HepG2 (cell line): Measurements from ENCODE around the gene RPL23. TPM values are rescaled to one million over a fixed set of nuclear protein-coding genes. Genes with fewer than 3 reads are reported as not detected.

ENCODE experiments used
- ETV5 ChIP-seq: IDR thresholded peaks from 2 replicates; pipeline ENCODE4 v1.6.1; 2018; ENCODE audit warnings: missing biosample characterization, missing genetic modification reagents, inconsistent platforms, borderline replicate concordance
- MTERF4 ChIP-seq: sonication (generic); formaldehyde crosslinking; IDR thresholded peaks from 2 replicates; pipeline ENCODE4 v1.8.0; 2023; ENCODE audit warnings: mild to moderate bottlenecking, missing genetic modification reagents
- NFE2 ChIP-seq: sonication (generic); formaldehyde crosslinking; IDR thresholded peaks from 2 replicates; pipeline ENCODE4 v1.4.0; 2020; ENCODE audit warnings: missing genetic modification reagents
- PREB ChIP-seq: sonication (generic); formaldehyde crosslinking; IDR thresholded peaks from 2 replicates; pipeline ENCODE4 v1.4.0; 2020; ENCODE audit warnings: missing genetic modification reagents
- SAFB2 ChIP-seq: sonication (generic); formaldehyde crosslinking; IDR thresholded peaks from 2 replicates; pipeline ENCODE4 v1.5.1; 2020; ENCODE audit warnings: missing genetic modification reagents, low read depth, mild to moderate bottlenecking, borderline replicate concordance
- SP4 ChIP-seq: sonication (generic); formaldehyde crosslinking; IDR thresholded peaks from 2 replicates; pipeline ENCODE4 v1.8.1; 2023; ENCODE audit warnings: mild to moderate bottlenecking, missing genetic modification reagents
- TEAD2 ChIP-seq: sonication (generic); formaldehyde crosslinking; IDR thresholded peaks from 2 replicates; pipeline ENCODE4 v1.9.0; 2021; ENCODE audit warnings: missing genetic modification reagents
- TFDP1 ChIP-seq: IDR thresholded peaks from 2 replicates; pipeline ENCODE4 v1.6.1; 2016; ENCODE audit warnings: missing compliant biosample characterization, missing genetic modification reagents, borderline replicate concordance
- ZBTB40 ChIP-seq, 2 experiments: fragments of 450-650 bp in 1 of 2; sonication (generic) in 1 of 2; formaldehyde crosslinking in 1 of 2; IDR thresholded peaks; 2 replicates each; pipeline versions ENCODE4 v1.6.1 to v1.8.0; 2016 to 2022; ENCODE audit warnings: antibody characterized with exemption in 1 of 2, mild to moderate bottlenecking in 1 of 2, missing genetic modification reagents in 1 of 2
- ZFY ChIP-seq: sonication (generic); formaldehyde crosslinking; IDR thresholded peaks from 2 replicates; pipeline ENCODE4 v1.4.0; 2020; ENCODE audit warnings: missing genetic modification reagents
- ZNF232 ChIP-seq: sonication (generic); formaldehyde crosslinking; IDR thresholded peaks from 2 replicates; pipeline ENCODE4 v1.4.0; 2020; ENCODE audit warnings: missing genetic modification reagents, borderline replicate concordance
- ZNF460 ChIP-seq: sonication (generic); formaldehyde crosslinking; IDR thresholded peaks from 2 replicates; pipeline ENCODE4 v1.5.1; 2020; ENCODE audit warnings: missing genetic modification reagents, mild to moderate bottlenecking, borderline replicate concordance
- ZSCAN30 ChIP-seq: sonication (generic); formaldehyde crosslinking; IDR thresholded peaks from 2 replicates; pipeline ENCODE4 v1.5.0; 2020; ENCODE audit warnings: mild to moderate bottlenecking, missing genetic modification reagents
- polyA plus RNA-seq, 8 experiments: library from polyadenylated mRNA; depleted of rRNA in 3 of 8; stranded (reverse) in 7 of 8; unstranded in 1 of 8; fragments of >200 nt; fragmentation: Illumina TruSeq in 4 of 8; extraction: Trizol in 4 of 8; gene quantifications; 2 replicates each; pipeline versions ENCODE4 v1.2.1 to v1.2.3, GENCODE V29; 2011 to 2016; ENCODE audit warnings: low read depth in 4 of 8, missing spikeins in 1 of 8, mixed read lengths in 1 of 8; ENCODE audit not compliant: insufficient read depth in 1 of 8
- total RNA-seq, 5 experiments: library from RNA; depleted of rRNA; stranded (reverse); fragments of >200 nt; fragmentation: Illumina TruSeq; extraction: Trizol; gene quantifications; 2 replicates each; pipeline ENCODE4 v1.2.3, GENCODE V29; 2016; ENCODE audit warnings: low read depth in 1 of 5
- TF ChIP-seq, protein P1 (sequence below): sonication (generic); formaldehyde crosslinking; IDR thresholded peaks from 2 replicates; pipeline ENCODE4 v1.4.0; 2020; ENCODE audit warnings: low read depth, mild to moderate bottlenecking, missing genetic modification reagents

RPL23 gene
- total and polyA plus RNA-seq, 2 of the 13 experiments (the other 11 are each of a cell fraction or from before 2014, with no cell fraction given), result 2,790 to 4,860 TPM

DNA sequence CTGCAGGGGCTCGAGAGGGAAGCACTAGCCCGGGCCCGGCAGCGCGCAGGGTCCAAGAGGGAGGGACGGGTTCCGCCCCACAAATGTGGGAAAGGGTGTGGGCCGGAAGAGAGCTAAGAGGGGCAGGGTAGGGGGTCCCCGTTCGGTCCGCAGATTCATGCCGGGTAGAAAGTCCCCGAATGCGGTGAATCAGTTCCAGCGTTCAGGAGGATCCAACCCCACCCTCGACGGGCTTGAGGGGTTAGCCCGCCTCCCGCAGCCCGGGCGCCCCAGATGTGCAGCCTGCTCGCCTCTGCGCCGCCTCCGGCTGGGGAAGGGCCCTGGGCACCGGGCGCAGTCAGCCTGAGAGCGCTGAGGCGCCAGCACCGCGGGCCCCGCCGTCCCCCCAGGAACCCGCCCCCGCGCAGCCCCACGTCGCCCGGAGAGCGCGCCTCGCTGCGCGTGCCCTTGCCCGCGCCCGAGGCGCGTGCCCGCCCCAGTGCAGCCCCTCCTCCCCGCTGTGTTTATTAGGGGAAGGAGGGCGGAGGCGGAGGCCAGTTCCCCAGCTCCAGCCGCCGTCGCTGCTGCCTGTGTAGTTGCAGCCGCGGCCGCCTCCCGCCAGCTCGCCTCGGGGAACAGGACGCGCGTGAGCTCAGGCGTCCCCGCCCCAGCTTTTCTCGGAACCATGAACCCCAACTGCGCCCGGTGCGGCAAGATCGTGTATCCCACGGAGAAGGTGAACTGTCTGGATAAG lies 16.2 kb upstream of the RPL23 start, which contains the start of gene LASP1 (continued):
- TF ChIP-seq ZBTB40 (IDR thresholded peaks at IDR 0.05) (no peak), ZBTB40 (CRISPR knock-in tag; IDR thresholded peaks at IDR 0.05) (peak; percentile 22), TEAD2 (CRISPR knock-in tag) (no peak), SAFB2 (CRISPR knock-in tag) (peak; percentile 91; the same call in 1 of the 2 replicates), ZFY (CRISPR knock-in tag) (peak; percentile 83), ETV5 (CRISPR knock-in tag) (peak; percentile 66), SP4 (CRISPR knock-in tag) (no peak; the same call in none of the 2 replicates), ZNF460 (CRISPR knock-in tag) (no peak), NFE2 (CRISPR knock-in tag) (no peak), ZNF232 (CRISPR knock-in tag) (no peak), PREB (CRISPR knock-in tag) (no peak), TFDP1 (CRISPR knock-in tag) (peak; percentile 6; the same call in 1 of the 2 replicates), MTERF4 (CRISPR knock-in tag) (peak; percentile 2; the same call in 1 of the 2 replicates), ZSCAN30 (CRISPR knock-in tag) (peak; percentile 79; the same call in 1 of the 2 replicates)
- TF ChIP-seq, protein P1, sequence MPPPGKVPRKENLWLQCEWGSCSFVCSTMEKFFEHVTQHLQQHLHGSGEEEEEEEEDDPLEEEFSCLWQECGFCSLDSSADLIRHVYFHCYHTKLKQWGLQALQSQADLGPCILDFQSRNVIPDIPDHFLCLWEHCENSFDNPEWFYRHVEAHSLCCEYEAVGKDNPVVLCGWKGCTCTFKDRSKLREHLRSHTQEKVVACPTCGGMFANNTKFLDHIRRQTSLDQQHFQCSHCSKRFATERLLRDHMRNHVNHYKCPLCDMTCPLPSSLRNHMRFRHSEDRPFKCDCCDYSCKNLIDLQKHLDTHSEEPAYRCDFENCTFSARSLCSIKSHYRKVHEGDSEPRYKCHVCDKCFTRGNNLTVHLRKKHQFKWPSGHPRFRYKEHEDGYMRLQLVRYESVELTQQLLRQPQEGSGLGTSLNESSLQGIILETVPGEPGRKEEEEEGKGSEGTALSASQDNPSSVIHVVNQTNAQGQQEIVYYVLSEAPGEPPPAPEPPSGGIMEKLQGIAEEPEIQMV (CRISPR knock-in tag), result peak; percentile 91; the same call in 1 of the 2 replicates
